Progenitor cell of endocrine pancreas (in vitro differentiated cells): ENCODE results near the gene ATXN1. TPM values are rescaled to one million over a fixed set of nuclear protein-coding genes. Genes with fewer than 3 reads are reported as not detected.

ENCODE experiments used
- DNase-seq: peaks from one replicate; pipeline ENCODE4 v3.0.0; 2021; ENCODE audit warnings: low spot score; ENCODE audit not compliant: unreplicated experiment
- H3K27ac Mint-ChIP-seq: 2 replicates; pipeline ENCODE4 v1.8.0; 2021; ENCODE audit warnings: mild to moderate bottlenecking, moderate library complexity, mixed read lengths
- H3K27me3 Mint-ChIP-seq: 2 replicates; pipeline ENCODE4 v1.8.0; 2021; ENCODE audit warnings: mixed read lengths
- H3K36me3 Mint-ChIP-seq: 2 replicates; pipeline ENCODE4 v1.8.0; 2022; ENCODE audit warnings: mixed read lengths; ENCODE audit not compliant: insufficient read depth
- H3K4me1 Mint-ChIP-seq: 2 replicates; pipeline ENCODE4 v1.8.0; 2021; ENCODE audit warnings: low read depth, mixed read lengths
- H3K4me3 Mint-ChIP-seq: 2 replicates; pipeline ENCODE4 v1.8.0; 2021; ENCODE audit warnings: low read depth, mild to moderate bottlenecking, moderate library complexity, mixed read lengths
- H3K9me3 Mint-ChIP-seq: 2 replicates; pipeline ENCODE4 v1.8.0; 2021; ENCODE audit warnings: low read depth, mixed read lengths
- CTCF ChIP-seq: fragments of 200-600 bp; sonication (generic); IDR thresholded peaks from one replicate; pipeline ENCODE4 v1.5.0; 2021; ENCODE audit warnings: antibody characterized with exemption, mild to moderate bottlenecking; ENCODE audit not compliant: unreplicated experiment
- total RNA-seq: library from RNA; stranded (reverse); gene quantifications from 2 replicates; pipeline ENCODE4 v1.2.1, GENCODE V29; 2021

ATXN1 gene
- total RNA-seq, 1 donor from 2014 or later: 35.8 TPM

GRCh38 chr6:16374016-16374415 is 387.2 kb downstream of the ATXN1 start:
- Mint-ChIP-seq H3K27ac (no peak overlapping the region), H3K9me3 (no peaks in the 10 kb centered on the region), H3K36me3 (no peaks in the 10 kb centered on the region), H3K27me3 (no peaks in the 10 kb centered on the region), H3K4me1 (no peaks in the 10 kb centered on the region), H3K4me3 (no peak overlapping the region)
- TF ChIP-seq CTCF: no peak
- no peak for DNase-seq

GRCh38 chr6:16372029-16372776 is 389.1 kb downstream of the ATXN1 start:
- TF ChIP-seq CTCF: no peak
- Mint-ChIP-seq H3K4me1 (peaks cover 5% of the 10 kb centered on the region), H3K4me3 (no peak overlapping the region), H3K9me3 (no peaks in the 10 kb centered on the region), H3K27me3 (no peaks in the 10 kb centered on the region), H3K27ac (no peak overlapping the region), H3K36me3 (no peaks in the 10 kb centered on the region)
- DNase-seq: no peak

GRCh38 chr6:16371401-16371800 is 389.9 kb downstream of the ATXN1 start:
- no peak for TF ChIP-seq CTCF
- peaks cover 11% of the 10 kb centered on the region for H3K4me1 Mint-ChIP-seq
- DNase-seq: no peak
- no peak overlapping the region for H3K4me3 Mint-ChIP-seq
- H3K27ac Mint-ChIP-seq: no peak overlapping the region
- no peaks in the 10 kb centered on the region for H3K9me3 Mint-ChIP-seq
- no peaks in the 10 kb centered on the region for H3K27me3 Mint-ChIP-seq
- H3K36me3 Mint-ChIP-seq: no peaks in the 10 kb centered on the region

- no peaks in the 10 kb centered on the region for H3K36me3 Mint-ChIP-seq
- no peak for TF ChIP-seq CTCF
- H3K27me3 Mint-ChIP-seq: no peaks in the 10 kb centered on the region
- H3K27ac Mint-ChIP-seq: no peak overlapping the region
- H3K9me3 Mint-ChIP-seq: no peaks in the 10 kb centered on the region
- H3K4me3 Mint-ChIP-seq: no peak overlapping the region
- no peak for DNase-seq
- H3K4me1 Mint-ChIP-seq: peaks cover 11% of the 10 kb centered on the region
These were observed 390.3 kb downstream of the ATXN1 start for GRCh38 chr6:16370943-16371342.

DNA sequence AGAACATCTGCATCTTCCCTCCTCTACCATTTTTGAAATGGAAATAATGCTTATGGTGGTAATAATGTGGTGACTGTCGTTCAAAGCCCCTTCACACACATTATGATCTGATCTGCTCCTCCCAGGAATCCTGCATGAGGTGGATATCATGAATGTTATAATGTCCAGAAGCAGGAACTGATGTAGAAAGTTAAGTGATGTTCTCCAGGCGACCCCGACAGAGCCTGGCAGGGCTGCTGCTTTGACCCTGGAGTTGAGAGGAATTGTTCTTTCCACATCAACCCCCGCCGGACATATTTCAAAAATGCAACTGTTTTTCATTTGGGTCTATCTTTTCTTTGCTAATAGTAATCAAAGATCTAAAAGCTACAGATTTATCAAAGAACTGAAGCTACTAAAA is 391.3 kb downstream of the ATXN1 start:
- DNase-seq: no peak
- Mint-ChIP-seq H3K36me3 (no peaks in the 10 kb centered on the region), H3K27me3 (no peaks in the 10 kb centered on the region), H3K4me1 (peaks cover 11% of the 10 kb centered on the region), H3K9me3 (no peaks in the 10 kb centered on the region), H3K27ac (no peak overlapping the region), H3K4me3 (no peak overlapping the region)
- TF ChIP-seq CTCF: no peak
